RPMI8226 (cell line): ENCODE results near the gene ANKRD22.
"Not testable (repeated sequence)": the region's sequence is repeated elsewhere in the genome, so short reads cannot be mapped to it uniquely, and the experiment has no call there.

ENCODE experiments used
- DNase-seq: peaks from one replicate; pipeline ENCODE4 v3.0.0-alpha.2; 2015

The ANKRD22 gene

GRCh38 chr10:88877298-88877697 is 25.7 kb upstream of the ANKRD22 start:
- DNase-seq, result no peak

GRCh38 chr10:88875081-88875480 is 23.4 kb upstream of the ANKRD22 start:
- no peak for DNase-seq

GRCh38 chr10:88874281-88874680 is 22.6 kb upstream of the ANKRD22 start:
- no peak for DNase-seq

GRCh38 chr10:88873757-88874156 is 22.1 kb upstream of the ANKRD22 start:
- no peak for DNase-seq

GRCh38 chr10:88870089-88870488 is 18.4 kb upstream of the ANKRD22 start:
- DNase-seq, result no peak

GRCh38 chr10:88866454-88866853 is 14.8 kb upstream of the ANKRD22 start:
- DNase-seq, result no peak

- DNase-seq, result no peak
These were observed 13.7 kb upstream of the ANKRD22 start for GRCh38 chr10:88865281-88865876.

GRCh38 chr10:88861036-88861435 is 9.4 kb upstream of the ANKRD22 start:
- no peak for DNase-seq

GRCh38 chr10:88858491-88858890 is 6.8 kb upstream of the ANKRD22 start:
- DNase-seq, result no peak

GRCh38 chr10:88857831-88858230 is 6.2 kb upstream of the ANKRD22 start:
- no peak for DNase-seq

GRCh38 chr10:88854684-88855083 is 3.0 kb upstream of the ANKRD22 start:
- DNase-seq, result no peak

GRCh38 chr10:88853155-88853881 is 1.7 kb upstream of the ANKRD22 start:
- no peak for DNase-seq

GRCh38 chr10:88852327-88852726 is 683 bp upstream of the ANKRD22 start:
- DNase-seq, result no peak

GRCh38 chr10:88850712-88851111 is 932 bp downstream of the ANKRD22 start:
- no peak for DNase-seq

GRCh38 chr10:88849234-88849633 is 2.4 kb downstream of the ANKRD22 start:
- DNase-seq, result no peak

GRCh38 chr10:88848499-88848898 is 3.1 kb downstream of the ANKRD22 start:
- DNase-seq, result no peak

- no peak for DNase-seq
These were observed 8.5 kb downstream of the ANKRD22 start for GRCh38 chr10:88843171-88843570.

- DNase-seq, result no peak
These were observed 10.1 kb downstream of the ANKRD22 start for GRCh38 chr10:88841316-88842111.

GRCh38 chr10:88840881-88841280 is 10.8 kb downstream of the ANKRD22 start:
- no peak for DNase-seq

- no peak for DNase-seq
These were observed 11.5 kb downstream of the ANKRD22 start for GRCh38 chr10:88840104-88840503.

GRCh38 chr10:88838766-88839350 is 12.8 kb downstream of the ANKRD22 start:
- no peak for DNase-seq

- DNase-seq, result not testable (repeated sequence)
These were observed 14.0 kb downstream of the ANKRD22 start for GRCh38 chr10:88837632-88838031.

- DNase-seq, result no peak
These were observed 15.8 kb downstream of the ANKRD22 start for GRCh38 chr10:88835910-88836221.
